ENCODE results near the gene MBNL2.

MBNL2 gene

GRCh38 chr13:97248243-97248642 is 26.1 kb downstream of the MBNL2 start:
- TF ChIP-seq EZH2phosphoT487 (conservative IDR thresholded peaks at IDR 0.05; ENCODE audit: low read length): no peak
- TF ChIP-seq CTCF (IDR thresholded peaks at IDR 0.05; ENCODE audit: insufficient read depth, low read length, poor library complexity, severe bottlenecking): no peak
- Histone ChIP-seq H3K4me3 (ENCODE audit: insufficient read depth, low read length, poor library complexity, severe bottlenecking) (no peak overlapping the region), H3K9me3 (ENCODE audit: insufficient read depth, low read length) (no peaks in the 10 kb centered on the region), H3K36me3 (ENCODE audit: low read length) (no peaks in the 10 kb centered on the region), H4K20me1 (ENCODE audit: low read depth, low read length) (0 out of 2 replicates have a peak, but pooled peaks cover 7% of the 10 kb centered on the region), H3K27ac (ENCODE audit: low read depth, low read length) (no peak overlapping the region), H3K9ac (ENCODE audit: low read length) (no peak overlapping the region), H3K9me2 (replicated peaks; ENCODE audit: insufficient read depth, low read length) (no peaks in the 10 kb centered on the region), H3K27me3 (ENCODE audit: low read length) (no peaks in the 10 kb centered on the region), H3K79me2 (ENCODE audit: insufficient read depth, low read length) (no peaks in the 10 kb centered on the region), H2AFZ (ENCODE audit: low read depth, low read length, severe bottlenecking) (no peak overlapping the region), H3F3A (ENCODE audit: insufficient read depth) (no peaks in the 10 kb centered on the region), H3K4me2 (ENCODE audit: low read depth, low read length, poor library complexity, severe bottlenecking) (no peak overlapping the region)

GRCh38 chr13:97249093-97249795 is 27.1 kb downstream of the MBNL2 start:
- H3K9ac ChIP-seq (ENCODE audit: low read length): no peak overlapping the region
- no peak overlapping the region for H3K4me3 ChIP-seq (ENCODE audit: insufficient read depth, low read length, poor library complexity, severe bottlenecking)
- 0 out of 2 replicates have a peak, but pooled peaks cover 7% of the 10 kb centered on the region for H4K20me1 ChIP-seq (ENCODE audit: low read depth, low read length)
- H3K79me2 ChIP-seq (ENCODE audit: insufficient read depth, low read length): no peaks in the 10 kb centered on the region
- H3K36me3 ChIP-seq (ENCODE audit: low read length): no peaks in the 10 kb centered on the region
- TF ChIP-seq CTCF (IDR thresholded peaks at IDR 0.05; ENCODE audit: insufficient read depth, low read length, poor library complexity, severe bottlenecking) (no peak), EZH2phosphoT487 (conservative IDR thresholded peaks at IDR 0.05; ENCODE audit: low read length) (no peak)
- H3K4me2 ChIP-seq (ENCODE audit: low read depth, low read length, poor library complexity, severe bottlenecking): no peak overlapping the region
- no peaks in the 10 kb centered on the region for H3F3A ChIP-seq (ENCODE audit: insufficient read depth)
- no peak overlapping the region for H3K27ac ChIP-seq (ENCODE audit: low read depth, low read length)
- no peak overlapping the region for H2AFZ ChIP-seq (ENCODE audit: low read depth, low read length, severe bottlenecking)
- no peaks in the 10 kb centered on the region for H3K9me3 ChIP-seq (ENCODE audit: insufficient read depth, low read length)
- no peaks in the 10 kb centered on the region for H3K27me3 ChIP-seq (ENCODE audit: low read length)
- H3K9me2 ChIP-seq (replicated peaks; ENCODE audit: insufficient read depth, low read length): no peaks in the 10 kb centered on the region

GRCh38 chr13:97249796-97250495 is 27.8 kb downstream of the MBNL2 start:
- Histone ChIP-seq H3K79me2 (ENCODE audit: insufficient read depth, low read length) (no peaks in the 10 kb centered on the region), H3K9me3 (ENCODE audit: insufficient read depth, low read length) (no peaks in the 10 kb centered on the region), H3K9ac (ENCODE audit: low read length) (no peak overlapping the region), H3K4me3 (ENCODE audit: insufficient read depth, low read length, poor library complexity, severe bottlenecking) (no peak overlapping the region), H4K20me1 (ENCODE audit: low read depth, low read length) (0 out of 2 replicates have a peak, but pooled peaks cover 2% of the 10 kb centered on the region), H3K27me3 (ENCODE audit: low read length) (no peaks in the 10 kb centered on the region), H3K9me2 (replicated peaks; ENCODE audit: insufficient read depth, low read length) (no peaks in the 10 kb centered on the region), H3K27ac (ENCODE audit: low read depth, low read length) (no peak overlapping the region), H3F3A (ENCODE audit: insufficient read depth) (no peaks in the 10 kb centered on the region), H3K4me2 (ENCODE audit: low read depth, low read length, poor library complexity, severe bottlenecking) (no peak overlapping the region), H2AFZ (ENCODE audit: low read depth, low read length, severe bottlenecking) (no peak overlapping the region), H3K36me3 (ENCODE audit: low read length) (no peaks in the 10 kb centered on the region)
- no peak for TF ChIP-seq EZH2phosphoT487 (conservative IDR thresholded peaks at IDR 0.05; ENCODE audit: low read length)
- TF ChIP-seq CTCF (IDR thresholded peaks at IDR 0.05; ENCODE audit: insufficient read depth, low read length, poor library complexity, severe bottlenecking): no peak
